BLaER1 treated with 17β-estradiol and CSF1 and Interleukin-3, amounts not matched to agents 10 nM and 100 nM (cell line): ENCODE data around the gene RNF214.
"Not testable (repeated sequence)": the region's sequence is repeated elsewhere in the genome, so short reads cannot be mapped to it uniquely, and the experiment has no call there.

Experiments used
- H3K27ac ChIP-seq, 11 experiments: shearing (Covaris generic); formaldehyde crosslinking; 2 replicates each; pipeline ENCODE4 v1.8.1; 2022
- H3K27me3 ChIP-seq, 11 experiments: shearing (Covaris generic); formaldehyde crosslinking; 2 replicates each; pipeline ENCODE4 v1.8.1; 2022
- H3K36me3 ChIP-seq, 11 experiments: shearing (Covaris generic); formaldehyde crosslinking; 2 replicates each; pipeline ENCODE4 v1.8.1; 2022
- H3K4me1 ChIP-seq, 10 experiments: shearing (Covaris generic); formaldehyde crosslinking; 2 replicates each; pipeline ENCODE4 v1.8.1; 2022
- H3K4me2 ChIP-seq, 11 experiments: shearing (Covaris generic); formaldehyde crosslinking; 2 replicates each; pipeline ENCODE4 v1.8.1; 2022
- H3K4me3 ChIP-seq, 10 experiments: shearing (Covaris generic); formaldehyde crosslinking; 2 replicates each; pipeline ENCODE4 v1.8.1; 2022
- H3K9ac ChIP-seq, 11 experiments: shearing (Covaris generic); formaldehyde crosslinking; 2 replicates each; pipeline ENCODE4 v1.8.1; 2022
- H3K9me3 ChIP-seq, 11 experiments: shearing (Covaris generic); formaldehyde crosslinking; replicated peaks in 1 of 11; 2 replicates each; pipeline ENCODE4 v1.8.1; 2022
- H4K20me1 ChIP-seq, 11 experiments: shearing (Covaris generic); formaldehyde crosslinking; 2 replicates each; pipeline ENCODE4 v1.8.1; 2022
- Cebpa-rat ChIP-seq, 11 experiments: shearing (Covaris generic); IDR thresholded peaks; 2 replicates each; pipeline ENCODE4 v1.8.1; 2022

RNF214 gene

DNA sequence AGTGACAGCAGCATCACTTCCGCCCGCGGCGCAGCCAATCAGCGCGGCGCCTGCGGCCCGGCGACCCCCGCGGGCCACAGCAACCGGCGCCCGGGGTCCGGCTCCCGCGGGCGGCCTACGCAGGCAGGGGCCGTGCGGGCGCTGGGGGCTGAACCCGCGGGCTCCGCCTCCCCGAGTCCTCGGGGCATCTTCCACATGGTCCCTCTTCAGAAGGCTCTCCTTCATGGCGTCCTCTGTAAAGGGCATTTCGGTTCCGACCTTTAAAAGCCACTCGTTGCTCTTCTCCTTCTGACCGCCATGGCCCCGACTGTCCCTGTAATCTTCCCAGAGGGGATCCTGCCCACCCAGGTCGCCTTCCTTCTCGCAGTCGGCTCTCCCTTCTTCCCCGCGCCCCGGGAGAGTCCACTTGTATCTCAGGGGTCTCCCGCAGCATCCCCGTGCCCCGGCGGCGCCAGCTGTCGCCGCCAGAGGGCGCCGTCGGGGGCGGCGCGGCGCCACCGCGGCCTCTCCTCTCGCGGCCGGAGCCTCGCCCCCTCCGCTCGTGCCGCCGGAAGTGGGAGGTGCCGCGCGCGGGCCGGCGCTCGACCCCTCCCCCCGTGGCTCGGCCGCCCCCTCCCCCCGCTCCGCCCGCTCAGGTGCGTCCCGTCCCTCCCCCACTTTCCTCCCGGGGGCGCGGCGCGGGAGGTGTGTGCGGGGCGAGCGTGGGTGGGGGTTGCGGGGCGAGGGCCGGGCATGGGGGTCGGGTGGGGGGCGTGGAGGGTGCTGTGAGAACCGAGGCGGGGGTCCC is at the start of gene RNF214:
Gene RNF214, plus strand, starts transcription at position 580 of the 787 bp plus-strand sequence. CDS start 1,602 bp downstream, outside the sequence.
- Histone ChIP-seq H3K27ac (peak within 1 kb of the TSS; percentile 75 to 95 (median 89)), H3K4me3 (peak within 1 kb of the TSS; percentile 79 to 99 (median 92)), H3K27me3 (no peaks in the 10 kb centered on the region), H3K36me3 (peaks cover 26 to 47% (median 40%) of the 10 kb centered on the region in 11 experiments), H3K9me3 (no peaks in the 10 kb centered on the region), H3K4me1 (peaks cover 35 to 40% (median 38%) of the 10 kb centered on the region in 10 experiments), H4K20me1 (peaks cover 0 to 45% (median 21%) of the 10 kb centered on the region in 11 experiments; a peak in 18 of 22 replicates), H3K9ac (peak within 1 kb of the TSS; percentile 84 to 95 (median 90)), H3K4me2 (peak within 1 kb of the TSS; percentile 95 to 100 (median 99))
- no peak for TF ChIP-seq Cebpa-rat (IDR thresholded peaks at IDR 0.05)

DNA sequence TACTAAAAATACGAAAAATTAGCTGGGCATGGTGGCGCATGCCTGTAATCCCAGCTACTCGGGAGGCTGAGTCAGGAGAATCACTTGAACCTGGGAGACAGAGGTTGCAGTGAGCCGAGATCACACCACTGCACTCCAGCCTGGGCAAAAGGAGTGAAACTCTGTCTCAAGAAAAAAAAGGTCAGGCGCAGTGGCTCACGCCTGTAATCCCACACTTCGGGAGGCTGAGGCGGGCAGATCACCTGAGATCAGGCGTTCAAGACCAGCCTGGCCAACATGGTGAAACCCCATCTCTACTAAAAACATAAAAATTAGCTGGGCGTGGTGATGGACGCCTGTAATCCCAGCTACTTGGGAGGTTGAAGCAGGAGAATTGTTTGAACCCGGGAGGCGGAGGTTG is 49.3 kb upstream of the RNF214 start:
- H3K4me1 ChIP-seq, result peaks cover 59 to 78% (median 65%) of the 10 kb centered on the region in 10 experiments
- H3K9ac ChIP-seq, H4K20me1 ChIP-seq, H3K27me3 ChIP-seq, H3K4me3 ChIP-seq, H3K9me3 ChIP-seq, H3K4me2 ChIP-seq, H3K27ac ChIP-seq: not testable (repeated sequence)
- H3K36me3 ChIP-seq, result peaks cover 8 to 39% (median 30%) of the 10 kb centered on the region in 11 experiments; a peak in 18 of 22 replicates

DNA sequence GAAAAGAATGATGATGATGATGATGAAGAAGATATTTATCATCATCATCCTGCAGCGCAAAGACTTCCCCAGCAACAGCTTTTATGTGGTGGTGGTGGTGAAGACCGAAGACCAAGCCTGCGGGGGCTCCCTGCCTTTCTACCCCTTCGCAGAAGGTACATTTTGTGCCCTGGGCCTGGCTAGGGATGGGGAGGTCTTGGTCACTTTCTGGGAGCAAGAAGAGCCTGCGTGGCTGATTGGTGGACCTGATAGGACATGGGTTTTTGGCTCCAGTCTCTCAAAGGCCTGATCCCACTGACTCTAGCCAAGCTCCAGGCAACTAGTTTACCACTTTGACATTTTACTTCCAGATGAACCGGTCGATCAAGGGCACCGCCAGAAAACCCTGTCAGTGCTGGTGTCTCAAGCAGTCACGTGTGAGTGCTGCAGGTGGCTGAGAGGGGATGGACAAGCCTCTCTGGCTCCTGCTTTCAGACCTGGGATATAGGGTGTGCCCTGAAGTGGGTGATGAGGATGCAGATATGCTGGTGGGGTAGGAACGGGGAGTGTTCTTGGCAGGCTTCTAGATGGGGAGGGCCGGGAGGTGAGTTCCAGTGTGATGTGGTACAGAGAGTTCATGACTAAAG is 48.6 kb upstream of the RNF214 start:
- Histone ChIP-seq H4K20me1 (no peaks in the 10 kb centered on the region; a peak in 2 of 22 replicates), H3K9me3 (no peaks in the 10 kb centered on the region), H3K36me3 (peaks cover 8 to 44% (median 34%) of the 10 kb centered on the region in 11 experiments; a peak in 18 of 22 replicates), H3K27me3 (no peaks in the 10 kb centered on the region), H3K9ac (no peak overlapping the region), H3K4me2 (no peak overlapping the region), H3K27ac (0 out of 22 replicates have a peak overlapping the region, but pooled peaks of 2 of the 11 experiments have one; percentile 7 to 15), H3K4me1 (peaks cover 63 to 81% (median 69%) of the 10 kb centered on the region in 10 experiments), H3K4me3 (no peak overlapping the region)
- TF ChIP-seq Cebpa-rat (IDR thresholded peaks at IDR 0.05), result no peak

DNA sequence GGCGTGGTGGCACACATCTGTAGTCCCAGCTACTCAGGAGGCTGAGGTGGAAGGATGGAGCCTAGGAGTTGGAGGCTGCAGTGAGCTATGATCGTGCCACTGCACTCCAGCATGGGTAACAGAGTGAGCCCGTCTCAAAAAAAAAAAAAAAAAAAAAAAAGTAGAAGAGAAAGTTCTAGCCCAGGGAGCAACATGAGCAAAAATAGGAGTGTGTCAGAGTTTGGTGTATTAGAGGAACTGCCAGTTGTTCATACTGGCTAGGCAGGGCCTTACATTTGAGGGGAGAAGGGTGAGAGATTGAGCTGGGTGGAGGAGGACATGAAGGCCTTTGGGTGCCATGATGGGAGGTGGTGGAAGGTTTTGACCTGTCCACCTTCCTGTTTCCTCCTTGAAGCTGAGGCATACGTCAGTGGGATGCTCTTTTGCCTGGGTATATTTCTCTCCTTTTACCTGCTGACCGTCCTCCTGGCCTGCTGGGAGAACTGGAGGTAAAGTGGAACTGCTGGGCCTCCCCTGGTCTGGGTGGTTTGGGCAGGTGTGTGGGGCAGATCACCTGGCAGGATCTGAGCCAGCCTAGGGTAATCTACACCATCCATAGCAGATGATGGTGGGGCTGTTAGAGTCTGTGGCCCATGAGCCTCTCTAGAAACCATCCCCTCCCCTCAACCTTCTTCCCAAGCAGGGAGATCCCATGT is 46.6 kb upstream of the RNF214 start:
- Histone ChIP-seq H3K4me2 (peak overlapping the region; percentile 81 to 95 (median 87)), H3K9ac (peak overlapping the region in 9 of 11 experiments; percentile 28 to 79 (median 57); a peak in 15 of 22 replicates), H3K27ac (peak overlapping the region in 10 of 11 experiments; percentile 48 to 96 (median 92); a peak in 18 of 22 replicates), H3K4me3 (peak overlapping the region in 4 of 10 experiments; percentile 2 to 41 (median 8); a peak in 4 of 20 replicates), H3K4me1 (peaks cover 65 to 85% (median 76%) of the 10 kb centered on the region in 10 experiments), H4K20me1 (no peaks in the 10 kb centered on the region; a peak in 1 of 22 replicates), H3K9me3 (peaks cover 0 to 5% (median 0%) of the 10 kb centered on the region in 11 experiments; a peak in 1 of 22 replicates), H3K27me3 (no peaks in the 10 kb centered on the region), H3K36me3 (peaks cover 8 to 61% (median 45%) of the 10 kb centered on the region in 11 experiments; a peak in 19 of 22 replicates)
- no peak for TF ChIP-seq Cebpa-rat (IDR thresholded peaks at IDR 0.05)

DNA sequence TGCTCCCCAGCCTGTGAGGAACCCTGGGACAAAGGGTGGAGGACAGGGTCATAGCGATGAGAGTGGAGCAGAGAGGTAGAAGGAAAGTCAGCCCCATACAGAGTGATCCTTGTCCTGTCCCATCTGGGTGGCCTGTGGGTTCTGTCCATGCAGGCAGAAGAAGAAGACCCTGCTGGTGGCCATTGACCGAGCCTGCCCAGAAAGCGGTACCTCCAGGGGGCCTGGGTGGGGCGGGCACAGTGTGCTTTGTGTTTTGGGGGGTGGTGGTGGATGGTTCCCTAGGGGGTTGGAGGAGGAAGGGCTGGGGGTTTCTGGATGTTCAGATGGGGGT is 46.1 kb upstream of the RNF214 start:
- Histone ChIP-seq H3K4me3 (peak overlapping the region in 4 of 10 experiments; percentile 2 to 41 (median 12); a peak in 5 of 20 replicates), H3K27ac (peak overlapping the region in 10 of 11 experiments; percentile 48 to 96 (median 92); a peak in 17 of 22 replicates), H3K4me2 (peak overlapping the region; percentile 81 to 95 (median 87)), H3K9ac (peak overlapping the region in 8 of 11 experiments; percentile 30 to 79 (median 70); a peak in 13 of 22 replicates), H3K27me3 (no peaks in the 10 kb centered on the region), H3K9me3 (peaks cover 0 to 5% (median 0%) of the 10 kb centered on the region in 11 experiments; a peak in 1 of 22 replicates), H3K36me3 (peaks cover 8 to 66% (median 49%) of the 10 kb centered on the region in 11 experiments; a peak in 19 of 22 replicates), H4K20me1 (no peaks in the 10 kb centered on the region; a peak in 1 of 22 replicates), H3K4me1 (peaks cover 64 to 85% (median 74%) of the 10 kb centered on the region in 10 experiments)
- TF ChIP-seq Cebpa-rat (IDR thresholded peaks at IDR 0.05), result no peak

DNA sequence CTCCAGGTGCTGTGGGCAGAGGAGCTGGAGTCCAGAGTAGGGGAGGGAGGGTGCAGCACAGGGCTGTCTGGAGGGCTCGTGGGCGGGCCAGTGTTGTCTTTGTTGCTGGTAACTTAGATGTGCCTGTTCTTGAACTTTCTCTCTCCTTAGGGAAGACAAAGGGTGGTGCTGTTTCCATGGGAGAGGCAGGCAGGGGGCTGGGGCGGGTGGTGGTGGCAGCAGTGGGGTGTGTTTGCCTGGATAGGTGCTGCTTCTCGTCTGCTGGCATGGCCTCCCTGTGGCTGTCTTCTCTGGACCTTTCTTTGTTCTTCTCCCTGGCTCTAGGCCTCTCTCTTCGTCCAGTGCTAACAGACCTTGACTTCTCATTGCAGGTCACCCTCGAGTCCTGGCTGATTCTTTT is 45.5 kb upstream of the RNF214 start:
- peaks cover 0 to 5% (median 0%) of the 10 kb centered on the region in 11 experiments; a peak in 1 of 22 replicates for H3K9me3 ChIP-seq
- H3K36me3 ChIP-seq, result peaks cover 8 to 66% (median 49%) of the 10 kb centered on the region in 11 experiments; a peak in 20 of 22 replicates
- TF ChIP-seq Cebpa-rat (IDR thresholded peaks at IDR 0.05), result no peak

DNA sequence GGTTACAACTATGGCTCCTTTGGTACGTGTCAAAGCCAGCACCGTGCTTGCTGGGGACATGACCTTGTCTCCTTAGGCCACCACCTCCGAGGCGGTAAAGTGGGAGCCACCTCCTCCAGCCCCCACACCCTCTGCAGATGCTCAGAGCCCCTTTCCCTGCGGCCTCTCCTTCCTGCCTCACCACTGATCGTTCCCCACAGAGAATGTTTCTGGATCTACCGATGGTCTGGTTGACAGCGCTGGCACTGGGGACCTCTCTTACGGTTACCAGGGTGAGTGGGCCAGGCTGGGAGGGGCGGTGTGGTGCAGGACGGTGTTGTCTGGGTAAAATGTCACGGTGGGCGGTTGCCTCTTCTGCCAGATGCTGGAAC is 45.1 kb upstream of the RNF214 start:
- H3K9me3 ChIP-seq, result peaks cover 0 to 5% (median 0%) of the 10 kb centered on the region in 11 experiments; a peak in 1 of 22 replicates
- peaks cover 57 to 85% (median 70%) of the 10 kb centered on the region in 10 experiments for H3K4me1 ChIP-seq
- peak overlapping the region in 6 of 10 experiments; percentile 3 to 46 (median 30); a peak in 8 of 20 replicates for H3K4me3 ChIP-seq
- H4K20me1 ChIP-seq, result no peaks in the 10 kb centered on the region
- H3K27ac ChIP-seq, result peak overlapping the region; percentile 41 to 96 (median 92); a peak in 21 of 22 replicates
- no peaks in the 10 kb centered on the region for H3K27me3 ChIP-seq
- H3K4me2 ChIP-seq, result peak overlapping the region; percentile 81 to 95 (median 87)
- peaks cover 5 to 66% (median 49%) of the 10 kb centered on the region in 11 experiments; a peak in 20 of 22 replicates for H3K36me3 ChIP-seq
- peak overlapping the region; percentile 23 to 79 (median 68); a peak in 19 of 22 replicates for H3K9ac ChIP-seq
- TF ChIP-seq Cebpa-rat (IDR thresholded peaks at IDR 0.05), result no peak

More for the DNA sequence above, 45.5 kb upstream of the RNF214 start:
- Histone ChIP-seq H3K4me3 (peak overlapping the region in 4 of 10 experiments; percentile 2 to 46 (median 20); a peak in 5 of 20 replicates), H3K27me3 (no peaks in the 10 kb centered on the region), H3K27ac (peak overlapping the region; percentile 41 to 96 (median 92); a peak in 21 of 22 replicates), H3K4me2 (peak overlapping the region; percentile 81 to 95 (median 87)), H3K9ac (peak overlapping the region; percentile 23 to 79 (median 68); a peak in 18 of 22 replicates), H4K20me1 (no peaks in the 10 kb centered on the region), H3K4me1 (peaks cover 59 to 85% (median 71%) of the 10 kb centered on the region in 10 experiments)
